Transverse colon (tissue), 4 donors: ENCODE results near the gene TMEFF1.

Experiments used
- EP300 ChIP-seq: sonication (generic); formaldehyde crosslinking; IDR thresholded peaks from one replicate; pipeline ENCODE4 v1.6.1; 2017; ENCODE audit warnings: antibody characterized with exemption, low read depth
- POLR2A ChIP-seq: fragments of 450-650 bp; IDR thresholded peaks from one replicate; pipeline ENCODE4 v1.6.1; 2016; ENCODE audit warnings: antibody characterized with exemption, mild to moderate bottlenecking, moderate library complexity
- POLR2AphosphoS5 ChIP-seq, 3 donors: sonication (generic); formaldehyde crosslinking; IDR thresholded peaks; one replicate each; pipeline ENCODE4 v1.6.1; 2016; ENCODE audit warnings: antibody characterized with exemption in 3 of 3
- TF ChIP-seq, protein P1 (sequence below), 5 experiments: fragments of 200-600 bp in 3 of 5; fragments of 450-650 bp in 2 of 5; sonication (generic) in 3 of 5; IDR thresholded peaks; 1 replicate in 2 of 5; 2 replicates in 3 of 5; pipeline ENCODE4 v1.5.1; 2016 to 2017; ENCODE audit warnings: antibody characterized with exemption in 5 of 5, inconsistent platforms in 3 of 5, mild to moderate bottlenecking in 2 of 5, moderate library complexity in 1 of 5

- TF ChIP-seq, protein P1, sequence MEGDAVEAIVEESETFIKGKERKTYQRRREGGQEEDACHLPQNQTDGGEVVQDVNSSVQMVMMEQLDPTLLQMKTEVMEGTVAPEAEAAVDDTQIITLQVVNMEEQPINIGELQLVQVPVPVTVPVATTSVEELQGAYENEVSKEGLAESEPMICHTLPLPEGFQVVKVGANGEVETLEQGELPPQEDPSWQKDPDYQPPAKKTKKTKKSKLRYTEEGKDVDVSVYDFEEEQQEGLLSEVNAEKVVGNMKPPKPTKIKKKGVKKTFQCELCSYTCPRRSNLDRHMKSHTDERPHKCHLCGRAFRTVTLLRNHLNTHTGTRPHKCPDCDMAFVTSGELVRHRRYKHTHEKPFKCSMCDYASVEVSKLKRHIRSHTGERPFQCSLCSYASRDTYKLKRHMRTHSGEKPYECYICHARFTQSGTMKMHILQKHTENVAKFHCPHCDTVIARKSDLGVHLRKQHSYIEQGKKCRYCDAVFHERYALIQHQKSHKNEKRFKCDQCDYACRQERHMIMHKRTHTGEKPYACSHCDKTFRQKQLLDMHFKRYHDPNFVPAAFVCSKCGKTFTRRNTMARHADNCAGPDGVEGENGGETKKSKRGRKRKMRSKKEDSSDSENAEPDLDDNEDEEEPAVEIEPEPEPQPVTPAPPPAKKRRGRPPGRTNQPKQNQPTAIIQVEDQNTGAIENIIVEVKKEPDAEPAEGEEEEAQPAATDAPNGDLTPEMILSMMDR (IDR thresholded peaks at IDR 0.05): no peak
- TF ChIP-seq POLR2AphosphoS5 (IDR thresholded peaks at IDR 0.05): no peak
- TF ChIP-seq POLR2A: no peak
- TF ChIP-seq EP300: no peak
Observed at GRCh38 chr9:100619665-100620064, 146.7 kb downstream of the TMEFF1 start.
